ENCODE results near the gene HLA-F.

HLA-F gene

GRCh38 chr6:29723262-29723665, at the start of gene HLA-F:
TSS of gene HLA-F (plus strand) at chr6:29723434. CDS start at chr6:29723464, 30 bp downstream.
- peak; percentile 33 for DNase-seq (ENCODE audit: low spot score)

DNA sequence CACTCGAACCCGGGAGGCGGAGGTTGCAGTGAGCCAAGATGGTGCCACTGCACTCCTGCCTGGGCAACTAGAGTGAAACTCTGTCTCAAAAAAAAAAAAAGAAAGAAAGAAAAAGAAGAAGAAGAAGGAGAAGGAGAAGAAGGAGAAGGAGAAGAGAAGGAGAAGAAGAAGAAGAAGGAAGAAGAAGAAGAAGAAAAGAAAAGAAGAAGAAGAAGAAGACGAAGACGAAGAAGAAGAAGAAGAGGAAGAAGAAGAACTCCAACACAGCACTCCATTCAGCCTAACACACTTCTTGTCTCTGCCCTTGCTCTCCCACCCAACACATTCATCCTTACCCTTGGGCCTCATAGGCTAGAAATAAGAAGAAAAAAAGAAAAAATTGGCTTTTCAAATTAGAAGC, 49.2 kb upstream of the HLA-F start:
- DNase-seq (ENCODE audit: low spot score) = no peak

GRCh38 chr6:29675561-29675960, 47.7 kb upstream of the HLA-F start:
- DNase-seq (ENCODE audit: low spot score) = no peak

DNA sequence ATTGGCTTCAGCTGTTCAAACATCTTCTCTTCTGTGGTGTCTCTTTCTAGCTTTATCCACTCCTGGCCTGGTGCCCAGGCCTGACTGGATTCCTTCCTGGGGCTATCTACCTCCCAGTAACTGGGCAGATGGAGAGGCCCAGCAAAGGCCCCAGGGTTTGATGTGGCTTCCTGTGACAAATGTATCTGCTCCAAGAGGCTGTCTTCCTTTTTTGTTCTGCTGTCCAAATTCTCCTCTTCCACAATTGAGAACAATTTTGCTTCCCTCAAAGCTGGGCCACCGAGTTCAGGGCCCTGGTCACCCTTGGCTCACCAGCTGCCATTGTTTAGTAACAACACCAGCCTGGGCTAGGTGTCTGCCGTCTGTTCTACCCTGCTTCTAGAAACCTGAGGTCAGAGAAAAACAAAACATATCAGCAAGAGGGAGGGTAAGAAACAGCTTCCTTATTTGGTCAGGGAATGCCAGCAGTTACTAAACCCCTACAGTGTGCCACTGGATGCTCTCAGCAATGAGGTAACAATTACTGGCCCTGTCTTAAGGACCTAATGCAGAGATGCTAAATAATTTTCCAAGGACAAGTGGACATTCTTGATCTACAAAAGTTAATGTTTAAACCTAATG, 46.1 kb upstream of the HLA-F start:
- no peak for DNase-seq (ENCODE audit: low spot score)

GRCh38 chr6:29678114-29678513, 45.1 kb upstream of the HLA-F start:
- DNase-seq (ENCODE audit: low spot score) = no peak

- no peak for DNase-seq (ENCODE audit: low spot score)
Observed at GRCh38 chr6:29679962-29680361, 43.3 kb upstream of the HLA-F start.

- no peak for DNase-seq (ENCODE audit: low spot score)
Observed at GRCh38 chr6:29680416-29680815, 42.8 kb upstream of the HLA-F start.

GRCh38 chr6:29680904-29681303, 42.3 kb upstream of the HLA-F start, which contains the start of gene ZFP57:
TSS of gene ZFP57 (minus strand) at chr6:29681152. CDS start at chr6:29677003, 4,149 bp downstream.
- DNase-seq (ENCODE audit: low spot score) = no peak

DNA sequence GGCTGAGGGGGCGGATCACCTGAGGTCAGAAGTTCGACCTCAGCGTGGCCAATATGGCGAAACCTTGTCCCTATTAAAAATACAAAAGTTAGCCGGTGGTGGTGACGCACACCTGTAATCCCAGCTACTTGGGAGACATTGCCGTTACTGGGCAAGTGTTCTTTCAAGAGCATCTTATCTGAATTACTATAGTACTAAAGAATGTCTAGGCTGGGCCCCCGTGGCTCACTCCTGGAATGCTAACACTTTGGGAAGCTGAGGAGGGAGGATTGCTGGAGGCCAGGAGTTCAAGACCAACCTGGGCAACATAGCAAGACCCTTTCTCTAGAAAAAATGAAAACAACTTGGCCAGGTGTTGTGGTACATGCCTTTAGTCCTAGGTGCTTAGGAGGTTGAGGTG, 41.4 kb upstream of the HLA-F start:
- no peak for DNase-seq (ENCODE audit: low spot score)

GRCh38 chr6:29685718-29686326, 37.4 kb upstream of the HLA-F start:
- DNase-seq (ENCODE audit: low spot score) = no peak

GRCh38 chr6:29694637-29695036, 28.6 kb upstream of the HLA-F start:
- DNase-seq (ENCODE audit: low spot score) = no peak

DNA sequence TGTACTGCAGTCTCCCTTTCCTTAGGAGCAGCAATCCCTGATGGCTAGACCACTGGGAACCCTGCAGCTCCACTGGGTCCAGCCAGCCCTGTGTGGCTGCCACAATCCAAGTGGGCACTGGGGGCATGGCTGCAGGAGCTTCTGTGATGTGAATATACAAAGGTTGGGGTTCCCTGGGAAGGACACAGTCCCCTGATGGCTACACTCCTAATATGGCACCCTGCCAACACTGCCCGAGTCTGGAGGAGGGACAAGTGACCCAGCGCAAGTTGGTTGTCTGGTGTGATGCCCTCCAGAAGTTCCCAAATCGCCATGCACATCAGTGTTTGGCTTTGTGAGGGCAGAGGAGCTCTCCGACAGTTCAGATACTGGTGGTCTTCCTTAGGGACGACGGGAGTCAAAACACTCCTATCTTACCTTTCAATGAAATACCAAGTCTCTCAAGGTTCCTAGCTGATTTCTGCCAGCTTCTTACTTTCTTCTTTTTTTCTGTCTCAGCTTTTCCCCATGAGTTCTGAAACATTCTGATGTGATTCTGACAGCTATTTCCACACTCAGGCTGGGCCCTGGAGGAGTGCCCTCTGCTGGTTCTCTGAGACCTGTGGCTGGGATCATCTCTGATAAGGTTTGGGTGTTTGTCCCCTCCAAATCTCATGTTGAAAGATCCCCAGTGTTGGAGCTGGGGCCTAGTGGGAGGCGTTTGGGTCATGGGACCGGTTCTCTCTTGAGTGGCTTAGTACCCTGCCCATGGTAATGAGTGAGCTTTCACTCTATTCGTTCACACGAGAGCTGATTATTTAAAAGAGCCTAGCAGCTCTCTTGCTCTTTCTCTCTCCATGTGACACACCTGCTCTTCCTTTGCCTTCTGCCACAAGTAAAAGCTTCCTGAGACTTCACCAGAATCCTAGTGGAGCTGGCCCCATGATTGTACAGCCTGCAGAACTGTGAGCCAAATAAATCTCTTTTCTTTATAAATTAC, 26.8 kb upstream of the HLA-F start:
- DNase-seq (ENCODE audit: low spot score) = no peak

- DNase-seq (ENCODE audit: low spot score) = no peak
Observed at GRCh38 chr6:29702519-29703103, 20.6 kb upstream of the HLA-F start.

GRCh38 chr6:29705389-29706231, 17.6 kb upstream of the HLA-F start:
- DNase-seq (ENCODE audit: low spot score) = peak; percentile 36

GRCh38 chr6:29708432-29709179, 14.6 kb upstream of the HLA-F start:
- DNase-seq (ENCODE audit: low spot score) = no peak

DNA sequence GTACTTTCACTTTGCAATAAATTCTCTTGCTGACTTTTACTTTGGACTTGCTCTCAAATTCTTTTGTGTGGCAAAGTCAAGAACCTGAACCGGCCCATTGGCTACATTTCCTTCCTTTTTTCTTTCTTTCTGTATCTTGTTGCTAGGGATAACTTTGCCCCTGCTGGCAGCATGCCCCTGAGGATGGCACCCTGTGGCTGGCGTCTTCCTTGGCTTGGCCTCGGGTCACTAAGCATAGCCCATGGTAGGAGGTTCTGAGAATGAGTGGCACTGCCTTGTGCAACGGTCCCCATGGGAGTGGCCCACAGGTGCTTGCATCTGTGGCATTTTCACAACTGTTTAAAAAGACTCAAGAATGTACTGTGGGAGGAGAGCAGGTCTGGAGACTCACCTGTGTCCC, 14.0 kb upstream of the HLA-F start:
- no peak for DNase-seq (ENCODE audit: low spot score)

GRCh38 chr6:29710281-29710941, 12.8 kb upstream of the HLA-F start:
- DNase-seq (ENCODE audit: low spot score) = no peak

GRCh38 chr6:29720863-29721262, 2.4 kb upstream of the HLA-F start:
- no peak for DNase-seq (ENCODE audit: low spot score)

GRCh38 chr6:29723666-29724588, 693 bp downstream of the HLA-F start:
- no peak for DNase-seq (ENCODE audit: low spot score)

Measured in kidney capillary endothelial cell (primary cell).